GM19099 (cell line): ENCODE measurements around the gene CNOT4.

Experiments
- POLR2A ChIP-seq: IDR thresholded peaks from 3 replicates; pipeline ENCODE4 v1.6.1; 2011; ENCODE audit warnings: low read depth; ENCODE audit not compliant: insufficient read length; ENCODE audit errors: extremely low read depth

CNOT4 gene

GRCh38 chr7:135337506-135337905 is 172.4 kb downstream of the CNOT4 start:
- no peak for TF ChIP-seq POLR2A

DNA sequence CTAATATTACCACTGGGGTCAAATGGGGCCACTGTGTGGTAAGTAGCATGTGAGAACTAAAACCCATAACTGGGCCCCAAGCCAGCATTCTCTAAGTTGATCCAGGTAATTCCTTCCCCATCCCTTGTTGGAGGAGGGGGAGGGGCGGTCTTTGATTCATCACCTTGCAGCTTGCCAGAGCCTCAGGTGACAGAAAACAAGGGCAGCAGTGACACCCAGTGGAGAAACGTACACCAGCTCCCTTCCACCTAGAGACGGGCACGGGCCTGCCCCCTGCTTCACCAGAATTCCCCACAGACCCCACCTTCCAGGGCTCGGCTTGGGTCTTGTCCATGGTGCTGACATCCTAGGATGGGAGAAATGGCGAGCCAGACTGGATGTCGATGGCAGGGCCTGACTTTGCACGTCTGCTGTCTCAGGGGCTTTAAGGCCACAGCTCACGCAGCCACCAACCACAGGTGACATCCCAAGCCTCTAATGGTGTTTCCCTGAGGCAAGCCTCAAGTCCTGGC is 174.2 kb downstream of the CNOT4 start:
- no peak for TF ChIP-seq POLR2A

- TF ChIP-seq POLR2A: no peak
These were observed 174.9 kb downstream of the CNOT4 start for GRCh38 chr7:135334830-135335543.

DNA sequence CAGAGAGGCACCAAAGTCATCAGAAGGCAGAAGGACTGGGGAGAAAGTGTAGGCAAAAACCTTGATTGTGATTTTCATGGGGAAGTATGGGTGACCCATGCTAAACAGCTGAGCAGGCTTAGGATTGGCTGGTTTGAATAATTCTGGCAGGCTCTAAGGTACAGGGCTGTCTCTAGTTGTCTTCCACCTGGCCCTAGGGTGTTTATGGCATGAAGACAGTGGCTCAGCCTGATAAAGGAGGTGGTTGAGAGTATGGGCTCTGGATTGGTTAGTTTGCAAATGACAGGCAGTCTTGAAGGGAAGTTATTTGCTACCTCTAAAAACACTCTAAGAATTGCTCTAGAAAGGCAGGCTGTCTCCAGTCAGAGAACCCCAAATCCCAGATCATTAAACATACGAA is 176.0 kb downstream of the CNOT4 start:
- TF ChIP-seq POLR2A: no peak

- TF ChIP-seq POLR2A: no peak
These were observed 176.7 kb downstream of the CNOT4 start for GRCh38 chr7:135333200-135333599.

- TF ChIP-seq POLR2A: no peak
These were observed 179.8 kb downstream of the CNOT4 start for GRCh38 chr7:135330088-135330487.

DNA sequence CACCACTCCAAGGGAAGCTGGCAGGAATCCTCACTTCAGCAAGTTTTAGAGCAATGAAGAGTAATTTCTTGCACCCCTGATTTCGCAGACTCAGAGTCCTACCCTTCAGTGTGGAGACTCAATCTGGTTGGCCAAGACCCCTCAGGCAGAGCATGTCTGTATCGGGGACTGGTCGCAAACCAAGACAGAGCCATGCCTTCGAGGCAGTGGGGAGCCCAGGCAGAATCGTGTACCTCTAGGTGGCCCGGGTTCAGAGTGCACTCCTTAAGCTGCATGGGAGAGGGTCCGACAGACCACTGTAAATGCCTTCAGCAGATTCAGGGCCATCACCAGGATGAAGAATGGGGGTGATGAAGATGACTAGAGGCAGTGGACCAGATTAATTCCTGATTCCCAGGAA is 181.4 kb downstream of the CNOT4 start:
- TF ChIP-seq POLR2A: no peak

DNA sequence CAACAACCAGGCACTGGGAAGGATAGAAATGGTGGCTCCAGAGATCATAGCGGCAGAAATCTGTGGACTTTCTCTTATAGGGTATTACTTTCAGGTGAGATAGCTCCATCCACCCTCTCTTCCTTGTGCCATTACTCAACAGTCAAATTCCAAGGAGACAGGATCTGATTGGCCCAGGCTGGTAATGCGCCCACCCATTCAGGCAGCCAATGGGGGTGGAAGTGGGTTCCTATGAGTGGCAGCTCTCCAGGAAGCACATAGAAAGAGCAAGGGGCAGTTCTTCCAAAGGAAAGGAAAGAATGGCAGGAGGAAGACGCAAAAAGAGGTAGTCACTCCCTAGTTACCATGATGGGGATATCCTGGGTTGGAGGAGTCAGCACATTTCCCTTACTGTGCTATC is 181.8 kb downstream of the CNOT4 start:
- no peak for TF ChIP-seq POLR2A

DNA sequence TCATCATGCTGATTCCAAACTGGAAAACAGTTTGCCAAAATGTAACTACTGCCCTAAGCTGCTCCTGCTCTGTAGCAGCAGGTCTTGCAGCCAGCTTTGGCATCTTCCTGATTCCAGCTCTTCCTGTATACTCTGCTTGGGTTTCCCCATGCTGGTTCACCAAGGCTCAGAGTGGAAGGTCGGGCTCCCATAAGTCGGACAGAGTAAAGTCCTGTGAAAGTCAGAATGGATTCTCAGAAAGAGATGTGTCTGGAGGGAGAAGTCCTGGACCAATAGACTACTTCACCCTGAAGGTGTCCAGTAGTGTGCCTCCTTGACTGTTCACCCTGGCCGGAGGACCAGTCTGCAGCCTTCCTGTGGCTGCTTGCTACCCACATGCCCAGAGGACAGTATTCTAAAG is 182.4 kb downstream of the CNOT4 start:
- no peak for TF ChIP-seq POLR2A

- no peak for TF ChIP-seq POLR2A
These were observed 183.1 kb downstream of the CNOT4 start for GRCh38 chr7:135326636-135327280.

GRCh38 chr7:135322571-135323340 is 187.1 kb downstream of the CNOT4 start:
- TF ChIP-seq POLR2A: no peak

- TF ChIP-seq POLR2A: no peak
These were observed 188.3 kb downstream of the CNOT4 start for GRCh38 chr7:135321556-135321955.

- TF ChIP-seq POLR2A: no peak
These were observed 189.6 kb downstream of the CNOT4 start for GRCh38 chr7:135320268-135320667.

- TF ChIP-seq POLR2A: no peak
These were observed 192.1 kb downstream of the CNOT4 start for GRCh38 chr7:135317676-135318325.

DNA sequence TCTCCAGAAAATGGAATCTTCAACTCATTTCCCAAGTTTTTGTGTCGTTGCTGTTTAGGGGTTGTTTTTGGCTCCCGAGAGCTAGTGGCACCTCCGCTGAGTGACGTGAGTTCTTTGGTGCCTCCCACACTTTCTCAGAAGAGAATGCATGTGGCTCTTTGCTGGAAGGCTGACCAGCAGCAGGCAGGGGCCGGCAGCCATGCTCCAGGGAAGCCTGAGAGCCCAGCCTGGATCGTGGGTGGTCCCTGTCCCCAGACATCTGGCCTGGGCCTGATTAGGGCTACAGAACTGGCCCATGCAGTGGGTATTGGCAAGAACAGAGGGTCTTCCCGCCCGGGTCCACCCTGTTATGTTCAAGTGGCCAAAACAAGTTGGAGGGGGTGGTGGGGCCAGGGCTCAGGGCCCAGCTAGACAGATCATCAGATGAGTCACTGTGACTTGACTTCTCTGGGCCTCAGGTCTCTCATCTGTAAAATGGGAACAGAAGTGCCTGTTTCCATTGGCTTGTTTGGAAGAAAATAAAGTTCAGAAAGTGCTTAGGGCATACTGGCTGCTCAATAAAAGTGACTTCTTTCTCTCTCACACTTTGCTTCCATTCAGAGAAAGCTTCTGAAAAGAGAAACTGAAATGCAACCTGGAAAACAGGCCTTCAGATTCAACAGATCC is 193.1 kb downstream of the CNOT4 start:
- no peak for TF ChIP-seq POLR2A
